ENCODE results near the gene FXYD6. TPM values are rescaled to one million over a fixed set of nuclear protein-coding genes. Genes with fewer than 3 reads are reported as not detected.

FXYD6 gene
- total RNA-seq, 1 donor from 2014 or later, result 0.20 TPM

DNA sequence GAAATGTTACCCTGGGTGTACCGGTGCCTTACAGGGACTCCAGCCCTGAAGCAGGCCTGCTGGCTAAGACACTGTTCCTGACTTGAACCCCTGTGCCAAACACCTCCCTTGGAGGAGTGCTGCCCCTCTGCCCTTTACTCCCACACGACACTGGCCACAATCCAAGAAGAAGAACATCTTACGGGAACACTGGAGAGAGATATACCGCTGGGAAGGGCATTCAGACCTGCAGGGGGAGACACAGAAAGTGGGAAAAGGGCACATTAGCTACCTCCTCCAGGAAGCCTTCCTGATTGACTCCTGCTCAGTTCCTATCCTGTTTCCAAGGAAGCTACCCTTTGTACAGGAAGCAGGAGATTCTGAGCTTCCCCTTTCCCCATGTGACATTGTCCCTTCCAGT is 34.1 kb upstream of the FXYD6 start:
- no peak for DNase-seq (ENCODE audit: low read depth)

DNA sequence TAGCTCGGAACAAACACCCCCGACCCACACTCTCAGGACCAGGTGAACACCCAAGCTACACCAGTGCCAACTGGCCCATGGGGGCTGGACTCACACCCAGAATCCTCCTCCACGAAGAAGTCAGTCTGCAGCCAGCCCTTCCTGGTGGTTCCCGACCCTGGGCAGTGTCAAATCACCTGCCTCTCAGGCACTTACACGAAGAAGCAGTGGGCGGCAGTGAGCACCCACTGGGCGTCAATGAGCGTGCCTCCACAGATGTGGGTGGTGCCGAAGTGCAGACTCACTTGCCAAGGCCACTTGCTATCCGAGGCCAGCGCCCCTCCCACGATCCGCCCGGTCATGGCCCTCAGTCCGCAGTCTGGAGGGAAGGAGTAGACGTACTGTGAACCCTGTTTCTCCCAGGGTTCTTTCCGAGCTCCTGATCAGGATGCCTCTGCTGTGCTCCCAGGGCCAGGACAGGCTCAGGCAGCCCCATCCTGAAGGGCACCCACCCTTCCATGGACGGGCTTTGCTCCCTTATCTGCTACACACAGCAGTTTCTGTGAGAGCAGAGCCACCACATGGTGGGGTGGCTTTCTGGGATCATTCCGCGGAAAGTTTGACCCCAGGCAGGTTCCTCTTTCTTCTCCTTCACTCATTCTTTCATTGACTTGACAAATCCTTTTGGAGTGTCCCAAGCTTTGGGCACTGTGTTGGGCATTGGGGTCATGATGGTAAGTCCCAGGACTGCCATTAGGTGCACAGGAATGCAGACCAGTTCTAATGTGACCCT is 33.3 kb upstream of the FXYD6 start:
- no peak for DNase-seq (ENCODE audit: low read depth)

DNA sequence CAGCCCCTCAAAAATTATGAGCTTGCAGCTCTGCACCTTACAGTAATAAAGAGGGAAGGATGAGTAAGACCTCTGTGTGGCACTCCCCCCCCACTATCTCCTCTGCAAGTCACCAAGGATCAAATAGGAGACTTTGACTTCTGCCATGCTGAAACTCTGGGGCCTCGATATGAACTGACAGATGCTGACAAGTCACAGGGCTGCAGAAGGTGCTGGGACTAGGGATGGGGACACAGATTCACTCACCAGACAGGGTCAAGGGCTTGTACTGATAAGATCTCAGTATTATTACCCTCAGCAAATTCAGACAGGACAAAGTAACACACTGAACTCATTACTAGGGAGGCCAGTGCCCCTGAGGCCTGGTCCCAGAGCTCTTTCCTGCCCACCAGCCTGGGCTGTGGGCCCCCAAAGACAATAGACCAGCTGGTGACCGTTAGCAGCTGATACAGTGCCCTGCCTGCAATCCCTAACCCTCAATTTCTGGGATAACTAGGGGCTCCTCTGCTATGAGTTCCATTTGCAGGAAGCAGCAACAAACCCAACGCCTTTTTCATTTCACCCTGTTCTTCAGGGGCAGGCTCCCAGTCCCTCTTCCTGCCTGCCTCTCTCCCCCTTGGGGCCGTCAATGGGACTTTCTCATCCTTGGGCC is 32.6 kb upstream of the FXYD6 start:
- DNase-seq (ENCODE audit: low read depth), result no peak

DNA sequence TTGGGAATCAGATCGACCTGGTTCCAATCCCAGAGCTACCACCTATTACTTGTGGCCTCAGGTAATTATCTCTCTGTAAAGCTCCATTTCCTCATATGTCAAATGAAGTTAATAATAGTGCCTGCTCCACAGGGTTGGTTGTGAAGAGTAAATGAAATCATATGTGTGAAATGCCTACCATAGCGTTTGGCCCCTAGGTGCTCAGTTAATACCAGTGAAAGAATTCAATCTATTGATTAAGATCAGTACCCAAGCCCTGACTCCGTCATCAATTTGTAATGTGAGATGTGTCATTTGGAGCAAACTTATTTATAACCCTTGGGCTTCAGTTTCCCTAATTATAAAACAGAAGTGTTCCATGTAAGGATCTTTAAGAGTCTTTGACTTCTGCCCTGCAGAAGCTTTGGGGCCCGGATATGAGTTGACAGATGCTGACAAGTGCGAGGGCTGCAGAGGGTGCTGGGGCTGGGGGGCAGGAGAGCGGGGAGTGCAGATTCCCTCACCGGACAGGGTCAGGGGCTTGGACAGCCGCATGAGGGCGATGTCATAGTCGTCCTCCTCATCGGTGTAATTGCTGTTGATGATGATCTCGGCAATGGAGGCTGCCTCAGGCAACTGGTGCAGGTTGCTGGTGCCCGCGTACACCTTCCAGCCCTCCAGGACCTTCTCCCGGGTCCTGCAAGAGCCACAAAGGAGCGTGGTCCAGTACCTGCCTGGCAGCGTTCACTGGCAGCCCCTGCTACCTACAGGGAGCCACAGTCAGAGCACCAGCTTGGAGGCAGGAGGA is 31.8 kb upstream of the FXYD6 start:
- no peak for DNase-seq (ENCODE audit: low read depth)

DNA sequence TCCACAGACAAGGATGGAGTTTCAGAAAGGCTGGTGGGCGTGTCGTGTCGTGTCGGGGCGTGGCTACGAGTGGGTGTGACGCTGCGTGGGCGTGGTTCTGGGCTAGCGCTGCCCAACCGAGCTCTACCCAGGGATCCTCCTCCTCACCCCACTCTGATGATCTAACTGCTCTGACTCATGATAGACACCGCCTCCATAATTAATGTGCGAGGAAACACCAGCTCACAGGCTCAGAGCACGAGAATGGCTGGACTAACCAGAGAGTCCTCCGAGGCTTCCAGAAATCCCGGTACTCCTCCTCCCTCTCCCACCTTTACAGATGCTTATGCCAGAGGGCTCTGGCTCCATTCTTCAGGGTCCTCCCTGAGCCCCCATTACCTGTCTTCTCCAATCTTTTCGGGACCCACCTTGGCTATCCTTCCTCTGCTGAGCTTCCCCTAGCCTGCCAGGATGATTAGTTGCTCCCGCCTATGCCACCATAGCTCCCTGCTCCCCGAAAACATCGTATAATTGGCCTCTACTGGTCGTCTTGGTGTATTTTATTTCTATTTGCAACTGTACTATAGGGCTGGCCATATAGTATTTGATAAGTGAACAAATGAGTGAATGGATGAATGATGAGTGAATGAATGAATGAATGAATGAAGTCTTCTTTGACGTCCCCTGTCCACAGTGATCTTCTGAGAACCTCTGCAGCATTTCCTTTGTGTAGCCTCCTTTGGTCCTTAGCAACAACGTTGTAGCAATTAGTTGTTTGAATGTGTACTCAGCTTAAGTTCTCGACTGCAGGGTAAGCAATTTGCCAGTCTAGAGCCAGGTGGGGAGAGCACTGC is 31.0 kb upstream of the FXYD6 start:
- peak; percentile 97 for DNase-seq (ENCODE audit: low read depth)

DNA sequence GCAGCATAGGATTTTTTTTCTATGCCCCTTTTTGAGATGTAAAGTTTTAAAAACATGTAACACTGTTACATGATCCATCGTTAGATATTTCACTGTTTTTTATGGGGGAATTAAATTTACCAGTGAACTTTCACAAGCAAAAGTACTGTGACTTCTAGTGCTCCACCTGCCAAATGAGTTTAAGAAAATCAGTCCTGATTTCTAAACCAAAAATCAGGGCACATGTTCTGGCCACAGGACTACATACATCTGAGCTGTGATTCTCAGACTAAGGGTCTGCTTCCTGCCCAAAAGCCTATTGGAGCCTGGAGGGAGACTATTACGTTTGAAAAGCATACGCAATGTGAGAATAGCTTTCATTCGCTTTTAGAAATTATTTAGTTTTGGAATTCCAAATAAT is 30.3 kb upstream of the FXYD6 start:
- no peak for DNase-seq (ENCODE audit: low read depth)

DNA sequence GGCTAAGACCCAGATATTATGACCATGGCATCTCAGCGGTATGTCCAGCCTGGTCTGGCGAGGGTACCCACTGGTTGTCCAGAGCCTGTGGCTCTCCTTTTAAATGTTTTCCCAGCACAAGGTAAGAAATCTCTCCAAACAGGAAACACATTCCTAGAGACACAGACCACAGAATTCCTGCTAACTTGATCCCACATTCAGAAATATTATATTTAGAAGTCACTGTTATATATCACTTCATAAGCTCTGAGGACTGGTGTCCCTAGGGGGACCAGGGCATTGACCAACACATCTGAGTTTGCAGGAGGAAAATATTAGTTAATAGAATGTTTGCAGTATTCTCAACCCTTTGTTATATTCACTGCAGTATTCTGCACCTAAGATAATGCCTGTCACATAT is 29.7 kb upstream of the FXYD6 start:
- DNase-seq (ENCODE audit: low read depth), result no peak

DNA sequence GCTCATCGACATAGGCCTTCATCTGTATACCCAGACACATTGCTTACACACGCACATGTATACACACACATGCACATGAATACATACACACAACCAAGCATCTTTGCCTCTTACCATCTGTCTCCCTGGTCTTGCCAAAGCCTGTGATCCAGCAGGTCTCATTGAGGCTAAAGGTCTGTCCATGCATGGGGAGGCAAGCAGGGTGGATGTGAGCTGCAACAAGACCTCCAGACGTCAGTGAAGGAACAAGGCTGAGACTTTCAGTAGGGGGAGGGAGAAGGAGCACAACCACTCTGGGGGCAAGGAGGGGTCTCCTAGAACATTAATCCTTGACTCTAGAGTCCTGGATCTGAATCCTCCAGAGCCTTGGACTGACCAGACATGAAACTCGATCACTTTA is 29.1 kb upstream of the FXYD6 start:
- DNase-seq (ENCODE audit: low read depth), result no peak

DNA sequence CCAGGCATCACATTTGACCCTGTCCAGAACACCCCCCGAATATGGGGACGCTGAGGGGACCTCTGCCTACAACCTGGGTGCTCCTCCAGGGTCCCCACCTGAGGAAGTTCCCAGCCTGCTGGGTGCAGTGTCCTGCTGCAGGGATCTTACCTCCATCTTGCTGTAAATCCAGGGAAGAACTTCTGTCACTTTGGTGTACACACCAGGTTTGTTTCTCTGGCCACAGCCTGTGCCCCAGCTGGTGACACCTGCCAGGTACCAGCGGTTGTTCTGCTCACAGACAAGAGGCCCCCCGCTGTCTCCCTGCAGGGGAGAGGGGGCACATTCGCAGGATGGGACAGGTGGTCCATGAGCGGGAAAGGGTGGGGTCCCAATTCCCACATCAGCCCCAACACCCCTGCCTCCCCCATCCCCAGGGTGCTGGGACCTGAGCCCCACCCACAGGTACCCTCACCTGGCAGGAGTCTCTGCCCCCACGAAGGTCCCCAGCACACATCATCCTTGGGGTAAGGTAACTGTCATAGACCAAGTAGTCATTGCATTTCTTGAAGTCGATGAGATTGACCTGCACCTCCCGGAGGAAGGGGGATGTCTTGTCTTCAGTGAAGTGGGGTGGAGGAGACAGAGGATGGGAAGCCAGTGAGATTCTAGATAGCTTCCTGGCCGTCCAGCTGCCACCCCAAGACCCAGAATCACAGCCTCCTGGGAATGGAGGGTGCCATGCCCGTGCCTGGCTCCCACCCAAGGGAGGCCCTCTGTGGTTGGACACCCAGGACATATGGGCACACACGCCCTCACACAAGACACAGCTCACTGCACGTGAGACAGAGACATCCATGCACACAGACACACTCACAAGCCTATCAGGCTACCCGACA is 27.3 kb upstream of the FXYD6 start:
- DNase-seq (ENCODE audit: low read depth), result no peak

DNA sequence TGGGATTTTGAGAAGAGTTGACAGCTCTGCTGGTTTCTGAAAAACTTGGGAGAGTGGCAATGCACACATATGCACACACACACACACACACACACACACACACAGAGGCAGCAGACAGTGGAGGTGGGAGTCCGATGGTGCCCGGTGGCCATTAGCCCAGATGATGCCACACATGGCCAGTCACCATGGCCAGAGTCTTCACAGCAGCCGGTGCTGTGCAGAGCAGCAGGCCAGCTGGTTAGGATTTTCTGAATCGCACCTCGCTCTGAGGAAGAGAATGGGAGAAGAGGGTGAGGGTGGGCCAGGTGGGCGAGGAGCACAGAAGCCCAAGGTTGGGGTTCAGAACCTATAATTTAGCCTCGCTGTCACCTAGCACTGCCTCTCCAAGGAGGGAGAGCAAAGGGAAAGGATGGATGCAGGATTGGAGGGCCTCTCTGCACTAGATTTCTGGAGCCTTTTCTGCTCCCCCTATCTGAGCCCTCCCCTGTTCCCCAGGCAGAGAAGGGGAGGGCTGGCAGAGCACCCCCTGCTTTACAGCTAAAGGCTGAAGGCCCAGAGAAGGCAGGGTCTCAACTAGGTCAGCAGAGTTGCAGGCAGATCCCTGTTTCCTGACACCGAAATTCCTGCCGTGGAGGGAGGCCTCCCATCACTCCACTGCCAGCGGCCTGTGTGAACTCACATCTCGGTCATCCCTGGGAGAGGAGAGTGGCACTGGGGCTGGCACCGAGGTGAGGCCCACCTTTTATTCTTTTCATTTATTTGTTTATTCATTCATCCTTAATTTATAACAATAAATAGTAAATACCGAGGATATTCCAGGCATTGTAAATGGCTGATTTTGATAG is 25.8 kb upstream of the FXYD6 start:
- DNase-seq (ENCODE audit: low read depth), result no peak

DNA sequence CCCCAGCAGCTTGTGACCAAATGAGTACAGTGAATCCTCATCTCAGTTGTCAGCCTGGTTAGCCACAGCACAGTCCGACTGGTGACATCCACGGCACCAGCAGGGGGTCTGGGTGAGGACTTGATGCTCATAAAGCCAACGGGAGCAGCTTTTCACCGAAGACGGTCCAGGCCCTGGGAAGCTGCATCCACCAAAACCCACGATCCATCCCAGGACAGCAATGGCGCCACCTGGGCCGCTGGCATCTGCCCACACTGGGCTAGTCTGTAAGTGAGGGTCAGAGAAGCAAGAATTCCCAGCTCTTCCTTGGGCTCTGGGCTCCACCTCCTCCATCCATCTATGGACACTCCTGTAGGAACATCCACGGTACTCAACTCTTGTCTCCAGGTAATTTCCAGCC is 25.1 kb upstream of the FXYD6 start:
- no peak for DNase-seq (ENCODE audit: low read depth)

DNA sequence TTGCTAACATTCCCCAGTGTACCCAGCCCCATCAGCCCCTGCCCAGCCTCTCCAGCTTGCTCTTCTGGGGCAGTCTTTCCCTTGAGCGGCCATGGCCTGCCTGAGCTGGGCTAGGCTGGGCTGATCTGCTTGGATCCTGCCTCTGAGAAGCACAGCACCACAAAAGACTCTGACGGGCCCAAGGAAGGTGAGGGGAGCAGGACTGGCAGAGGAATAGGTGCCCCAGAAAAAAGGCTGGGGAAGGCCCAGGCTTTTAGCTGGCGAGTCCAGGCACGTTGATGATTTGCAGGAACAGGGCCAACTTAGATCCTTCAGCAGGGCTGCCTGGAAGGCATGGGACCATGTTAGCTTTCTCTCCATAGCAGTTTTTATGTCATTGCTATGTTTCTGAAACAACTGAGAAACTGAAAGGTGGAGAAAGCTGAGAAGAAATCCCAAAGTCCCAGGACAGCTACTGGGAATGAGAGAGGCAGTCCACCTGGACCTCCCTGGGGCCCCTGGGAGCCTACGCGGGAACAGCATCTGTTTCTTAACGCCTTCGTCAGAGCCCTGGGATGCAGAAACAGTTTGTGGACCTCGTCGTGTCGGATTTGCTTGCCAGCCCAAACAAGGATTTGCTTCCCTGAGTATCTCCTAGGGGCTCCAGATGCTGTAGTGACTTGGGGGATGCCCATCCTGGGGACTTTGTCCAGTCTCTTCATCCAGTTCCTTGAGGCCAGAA is 24.4 kb upstream of the FXYD6 start:
- DNase-seq (ENCODE audit: low read depth), result no peak

DNA sequence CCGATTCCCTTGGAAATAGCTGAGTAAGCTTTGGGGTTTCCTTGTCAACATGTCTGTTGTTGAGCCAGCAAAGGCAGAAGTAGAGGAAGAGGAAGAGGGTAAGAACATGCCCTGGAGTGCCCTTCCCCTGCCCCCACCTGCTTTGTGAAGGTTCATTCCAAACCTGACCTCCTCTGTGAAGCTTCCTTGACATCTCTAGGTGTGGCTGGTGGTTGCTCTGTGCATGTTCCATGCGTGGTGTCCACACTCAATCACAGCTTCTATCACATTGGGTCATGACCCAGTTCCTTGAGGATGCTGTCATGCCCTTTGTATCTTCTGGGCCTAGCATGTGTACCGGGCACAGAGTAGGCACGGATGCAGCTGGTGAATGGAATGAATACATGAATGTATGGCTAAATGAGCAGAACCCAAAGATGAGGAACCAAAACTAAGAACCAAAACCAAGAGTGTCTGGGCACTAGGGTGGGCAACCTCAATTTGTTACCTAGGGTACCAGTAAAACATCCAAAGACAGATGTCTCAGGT is 23.7 kb upstream of the FXYD6 start:
- no peak for DNase-seq (ENCODE audit: low read depth)

DNA sequence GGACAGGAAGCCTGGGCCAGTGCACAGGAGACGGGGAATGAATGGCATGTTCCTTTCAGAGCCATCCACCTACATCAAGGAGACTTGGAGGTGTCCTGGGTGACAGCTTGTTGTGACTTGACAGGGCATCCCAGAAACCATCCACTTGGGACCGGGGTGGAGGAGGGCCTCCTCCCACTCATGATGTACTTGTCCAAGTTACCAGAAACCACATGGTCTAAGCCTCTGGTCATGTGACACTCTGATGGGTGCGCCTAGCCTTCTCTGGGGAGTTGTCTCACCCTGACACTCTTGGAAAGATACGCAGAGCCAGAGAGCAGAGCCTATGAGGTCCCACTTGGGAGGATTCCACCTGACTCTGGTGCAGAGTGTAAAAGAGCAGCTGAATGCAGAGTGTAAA is 21.6 kb upstream of the FXYD6 start:
- DNase-seq (ENCODE audit: low read depth), result no peak

DNA sequence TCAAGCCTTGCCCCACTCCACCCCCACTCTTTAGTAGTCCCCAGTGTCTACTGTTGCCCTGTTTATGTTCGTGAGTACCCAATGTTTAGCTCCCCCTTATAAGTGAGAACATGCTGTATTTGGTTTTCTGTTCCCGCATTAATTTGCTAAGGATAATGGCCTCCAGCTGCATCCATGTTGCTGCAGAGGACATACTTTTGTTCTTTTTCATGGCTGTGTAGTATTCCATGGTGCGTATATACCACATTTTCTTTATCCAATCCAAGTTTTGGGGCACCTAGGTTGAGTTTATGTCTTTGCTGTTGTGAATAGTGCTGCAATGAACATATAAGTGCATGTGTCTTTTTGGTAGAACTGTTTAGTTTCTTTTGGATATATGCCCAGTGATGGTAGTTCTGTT is 16.2 kb upstream of the FXYD6 start:
- DNase-seq (ENCODE audit: low read depth), result no peak

DNA sequence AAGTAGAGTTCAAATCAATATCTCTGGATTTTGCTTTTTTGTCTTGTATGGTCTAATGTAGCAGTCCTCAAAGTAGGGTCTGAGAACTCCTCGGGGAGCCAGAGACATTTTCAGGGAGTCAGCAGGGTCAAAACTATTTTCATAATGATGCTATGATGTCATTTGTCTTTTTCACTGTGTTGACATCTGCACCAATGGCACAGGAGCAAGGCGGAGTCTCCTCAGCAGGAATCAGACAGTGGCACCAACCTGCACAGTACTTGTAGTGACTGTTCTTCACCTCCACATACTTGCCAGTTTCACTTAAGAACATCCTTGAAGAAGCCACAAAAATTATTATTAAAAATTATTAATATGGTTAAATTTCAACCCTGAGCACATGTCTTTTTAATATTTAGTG is 14.9 kb upstream of the FXYD6 start:
- no peak for DNase-seq (ENCODE audit: low read depth)

DNA sequence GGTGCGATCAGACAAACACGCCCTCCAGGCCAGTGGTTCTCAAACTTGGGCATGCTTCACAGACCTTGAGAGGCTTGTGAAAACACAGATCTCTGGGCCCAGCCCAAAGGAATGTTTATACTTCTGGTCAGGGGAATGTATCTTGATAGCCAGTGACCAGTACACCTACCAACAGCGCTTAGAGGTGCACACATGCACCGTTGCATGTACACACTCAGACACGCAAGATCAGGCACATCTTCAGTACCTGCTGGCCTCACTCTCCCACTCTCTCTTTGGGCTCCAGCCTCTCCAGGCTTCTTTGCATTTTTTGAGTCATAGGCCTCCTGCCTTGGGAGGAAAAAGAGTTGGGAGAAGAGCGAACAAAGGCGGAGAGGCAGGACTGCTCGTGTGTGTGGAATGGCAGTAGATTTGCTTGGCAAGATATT is 11.7 kb upstream of the FXYD6 start:
- DNase-seq (ENCODE audit: low read depth), result peak; percentile 31

DNA sequence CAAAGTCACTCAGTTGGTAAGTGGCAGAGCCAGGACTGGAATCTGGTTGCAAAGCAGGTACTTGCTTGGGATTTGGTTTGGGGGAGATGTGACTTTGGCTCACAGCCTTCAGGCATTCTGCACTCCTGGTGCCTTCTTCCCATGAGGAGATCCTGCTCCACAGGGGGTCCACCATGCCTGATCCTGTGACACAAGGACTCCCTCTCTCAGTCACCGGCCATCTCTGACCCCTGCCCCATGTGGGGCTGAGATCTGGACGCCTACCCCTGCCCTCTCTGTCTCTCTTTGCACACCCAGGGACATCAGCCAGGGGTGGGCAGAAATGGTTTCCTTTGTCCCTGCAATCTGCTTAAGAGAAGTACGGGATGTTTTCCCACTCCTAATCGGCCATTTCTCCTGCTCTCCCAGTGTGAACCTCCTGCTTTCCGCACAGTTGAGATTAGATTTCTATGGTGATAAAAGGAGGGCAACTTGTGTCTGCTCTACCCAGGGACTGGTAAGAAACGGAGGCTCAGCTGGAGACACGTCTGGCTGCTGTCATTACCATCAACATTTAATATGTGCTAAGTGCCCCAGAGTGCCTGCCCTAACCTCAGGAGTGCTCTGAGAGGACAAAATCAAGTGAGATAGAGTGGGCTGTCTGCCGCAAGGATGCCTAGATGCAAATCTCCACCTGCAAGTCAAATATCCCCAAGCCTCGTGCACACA is 11.1 kb upstream of the FXYD6 start:
- no peak for DNase-seq (ENCODE audit: low read depth)

Data from renal cortical epithelial cell (primary cell).